ENCODE results near the gene KRTAP10-11. TPM values are rescaled to one million over a fixed set of nuclear protein-coding genes. Genes with fewer than 3 reads are reported as not detected.

Gene KRTAP10-11
- polyA plus RNA-seq, 2 of the 4 experiments (the other 2 are of a cell fraction) = not detected

DNA sequence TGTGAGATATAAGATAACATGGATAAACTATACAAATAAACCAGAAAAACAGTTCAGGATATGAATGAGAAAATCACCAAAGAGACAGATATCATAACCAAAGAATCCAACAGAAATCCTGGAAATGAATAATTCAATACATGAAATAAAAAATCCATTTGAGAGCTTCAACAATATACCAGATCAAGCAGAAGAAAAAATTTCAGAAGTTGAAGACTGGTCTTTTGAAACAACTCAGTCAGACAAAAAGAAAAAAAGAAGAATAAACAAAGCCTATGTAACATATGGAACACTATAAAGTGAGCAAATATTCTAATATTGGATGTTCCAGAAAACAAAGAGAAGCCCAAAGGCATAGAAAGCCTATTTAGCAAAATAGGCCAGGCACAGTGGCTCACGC is 25.7 kb downstream of the KRTAP10-11 start:
- no peak overlapping the region for H3K27ac ChIP-seq
- POLR2A ChIA-PET = no interaction called here
- CTCF ChIA-PET = no interaction called here
- TF ChIP-seq KDM1A (IDR thresholded peaks at IDR 0.05; ENCODE audit: low read depth) = no peak
- no peak for TF ChIP-seq CBX8 (IDR thresholded peaks at IDR 0.05)
- TF ChIP-seq, protein P1, sequence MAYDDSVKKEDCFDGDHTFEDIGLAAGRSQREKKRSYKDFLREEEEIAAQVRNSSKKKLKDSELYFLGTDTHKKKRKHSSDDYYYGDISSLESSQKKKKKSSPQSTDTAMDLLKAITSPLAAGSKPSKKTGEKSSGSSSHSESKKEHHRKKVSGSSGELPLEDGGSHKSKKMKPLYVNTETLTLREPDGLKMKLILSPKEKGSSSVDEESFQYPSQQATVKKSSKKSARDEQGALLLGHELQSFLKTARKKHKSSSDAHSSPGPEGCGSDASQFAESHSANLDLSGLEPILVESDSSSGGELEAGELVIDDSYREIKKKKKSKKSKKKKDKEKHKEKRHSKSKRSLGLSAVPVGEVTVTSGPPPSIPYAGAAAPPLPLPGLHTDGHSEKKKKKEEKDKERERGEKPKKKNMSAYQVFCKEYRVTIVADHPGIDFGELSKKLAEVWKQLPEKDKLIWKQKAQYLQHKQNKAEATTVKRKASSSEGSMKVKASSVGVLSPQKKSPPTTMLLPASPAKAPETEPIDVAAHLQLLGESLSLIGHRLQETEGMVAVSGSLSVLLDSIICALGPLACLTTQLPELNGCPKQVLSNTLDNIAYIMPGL (CRISPR knock-in tag; IDR thresholded peaks at IDR 0.05; ENCODE audit: borderline replicate concordance) = no peak
- TF ChIP-seq, protein P2, sequence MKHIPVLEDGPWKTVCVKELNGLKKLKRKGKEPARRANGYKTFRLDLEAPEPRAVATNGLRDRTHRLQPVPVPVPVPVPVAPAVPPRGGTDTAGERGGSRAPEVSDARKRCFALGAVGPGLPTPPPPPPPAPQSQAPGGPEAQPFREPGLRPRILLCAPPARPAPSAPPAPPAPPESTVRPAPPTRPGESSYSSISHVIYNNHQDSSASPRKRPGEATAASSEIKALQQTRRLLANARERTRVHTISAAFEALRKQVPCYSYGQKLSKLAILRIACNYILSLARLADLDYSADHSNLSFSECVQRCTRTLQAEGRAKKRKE (CRISPR knock-in tag; IDR thresholded peaks at IDR 0.05; ENCODE audit: low read depth) = no peak
- no peak for TF ChIP-seq EHMT2 (IDR thresholded peaks at IDR 0.05; ENCODE audit: low read depth)
- no peak for TF ChIP-seq HOXA7 (CRISPR knock-in tag; IDR thresholded peaks at IDR 0.05)
- no peak for TF ChIP-seq RAD21 (conservative IDR thresholded peaks at IDR 0.05 in 1 of 2, IDR thresholded peaks at IDR 0.05 in 1 of 2)
- TF ChIP-seq, protein P3, sequence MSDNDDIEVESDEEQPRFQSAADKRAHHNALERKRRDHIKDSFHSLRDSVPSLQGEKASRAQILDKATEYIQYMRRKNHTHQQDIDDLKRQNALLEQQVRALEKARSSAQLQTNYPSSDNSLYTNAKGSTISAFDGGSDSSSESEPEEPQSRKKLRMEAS (IDR thresholded peaks at IDR 0.05) = no peak
- no peak for TF ChIP-seq HEYL (CRISPR knock-in tag; IDR thresholded peaks at IDR 0.05)
- peaks cover 9% of the 10 kb centered on the region; the same call in 1 of the 3 replicates for H3K9me3 ChIP-seq
- DNase-seq (ENCODE audit: low read depth in 1 of 2, low spot score in 1 of 2) = no peak
- no peak for FAIRE-seq
- no peak overlapping the region for H3K4me2 ChIP-seq
- no peak for ATAC-seq
- no peaks in the 10 kb centered on the region for H3K4me1 ChIP-seq
- H3K4me3 ChIP-seq = no peak overlapping the region
- WGBS (ENCODE audit: missing lambda C conversion rate) = 63% methylated on average over 1 of the region's 1 CpG

DNA sequence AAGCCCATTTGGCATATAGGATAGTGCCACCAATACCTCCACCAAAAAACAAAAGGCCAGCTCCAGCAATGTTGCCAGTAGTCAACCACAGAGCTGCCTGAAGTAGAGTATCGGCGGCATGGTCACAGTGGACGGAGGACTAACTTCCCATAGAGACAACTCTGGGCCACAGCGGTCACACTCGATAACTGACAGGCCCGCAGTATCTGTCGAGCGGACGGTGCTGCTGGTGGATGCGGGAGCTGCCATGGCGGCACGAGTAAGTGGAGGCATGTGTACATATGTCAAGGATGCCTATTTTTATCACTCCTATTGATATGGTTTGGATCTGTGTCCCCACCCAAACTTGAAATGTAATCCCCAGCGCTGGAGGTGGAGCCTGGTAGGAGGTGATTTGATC is 31.7 kb downstream of the KRTAP10-11 start:
- H3K4me2 ChIP-seq = no peak overlapping the region
- TF ChIP-seq MAFK (IDR thresholded peaks at IDR 0.05; ENCODE audit: partially characterized antibody) (no peak), FOXS1 (CRISPR knock-in tag; IDR thresholded peaks at IDR 0.05) (no peak), HEYL (CRISPR knock-in tag; IDR thresholded peaks at IDR 0.05) (no peak), FOSB (CRISPR knock-in tag; IDR thresholded peaks at IDR 0.05) (no peak), CBX8 (IDR thresholded peaks at IDR 0.05) (no peak), ZSCAN20 (CRISPR knock-in tag; IDR thresholded peaks at IDR 0.05) (no peak), REST (IDR thresholded peaks at IDR 0.05) (no peak), NPAS2 (CRISPR knock-in tag; IDR thresholded peaks at IDR 0.05; ENCODE audit: borderline replicate concordance) (no peak), JUN (IDR thresholded peaks at IDR 0.05) (no peak), CBX2 (IDR thresholded peaks at IDR 0.05; ENCODE audit: borderline replicate concordance, low read depth) (no peak), EHMT2 (IDR thresholded peaks at IDR 0.05; ENCODE audit: low read depth) (no peak), SMC3 (IDR thresholded peaks at IDR 0.05) (no peak), ZFP36 (IDR thresholded peaks at IDR 0.05; ENCODE audit: borderline replicate concordance, partially characterized antibody) (no peak), NFE2L2 (conservative IDR thresholded peaks at IDR 0.05; ENCODE audit: low read length) (no peak), RARB (CRISPR knock-in tag; IDR thresholded peaks at IDR 0.05) (no peak), TFCP2L1 (CRISPR knock-in tag; IDR thresholded peaks at IDR 0.05) (no peak)
- TF ChIP-seq, protein P4, sequence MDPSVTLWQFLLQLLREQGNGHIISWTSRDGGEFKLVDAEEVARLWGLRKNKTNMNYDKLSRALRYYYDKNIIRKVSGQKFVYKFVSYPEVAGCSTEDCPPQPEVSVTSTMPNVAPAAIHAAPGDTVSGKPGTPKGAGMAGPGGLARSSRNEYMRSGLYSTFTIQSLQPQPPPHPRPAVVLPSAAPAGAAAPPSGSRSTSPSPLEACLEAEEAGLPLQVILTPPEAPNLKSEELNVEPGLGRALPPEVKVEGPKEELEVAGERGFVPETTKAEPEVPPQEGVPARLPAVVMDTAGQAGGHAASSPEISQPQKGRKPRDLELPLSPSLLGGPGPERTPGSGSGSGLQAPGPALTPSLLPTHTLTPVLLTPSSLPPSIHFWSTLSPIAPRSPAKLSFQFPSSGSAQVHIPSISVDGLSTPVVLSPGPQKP (IDR thresholded peaks at IDR 0.05; ENCODE audit: low read depth, low read length) = no peak
- TF ChIP-seq, protein P2 (CRISPR knock-in tag; IDR thresholded peaks at IDR 0.05; ENCODE audit: low read depth) = no peak
- TF ChIP-seq, protein P1 (CRISPR knock-in tag; IDR thresholded peaks at IDR 0.05; ENCODE audit: borderline replicate concordance) = no peak
- ATAC-seq = no peak
- FAIRE-seq = no peak
- POLR2A ChIA-PET = no interaction called here
- H3K4me3 ChIP-seq = no peak overlapping the region
- H3K4me1 ChIP-seq = no peaks in the 10 kb centered on the region
- CTCF ChIA-PET = no interaction called here
- WGBS (ENCODE audit: missing lambda C conversion rate) = 72% methylated on average over 13 of the region's 13 CpGs
- DNase-seq (ENCODE audit: low read depth in 1 of 2, low spot score in 1 of 2) = no peak
- no peak overlapping the region for H3K27ac ChIP-seq
- no peaks in the 10 kb centered on the region; the same call in 2 of the 3 replicates for H3K9me3 ChIP-seq

Measured in A549 (cell line).